ENCODE measurements around the gene VAV2. TPM values are rescaled to one million over a fixed set of nuclear protein-coding genes. Genes with fewer than 3 reads are reported as not detected.

The VAV2 gene
- polyA plus RNA-seq, 1 of the 3 experiments (the other 2 are of a cell fraction), result 14.9 TPM

DNA sequence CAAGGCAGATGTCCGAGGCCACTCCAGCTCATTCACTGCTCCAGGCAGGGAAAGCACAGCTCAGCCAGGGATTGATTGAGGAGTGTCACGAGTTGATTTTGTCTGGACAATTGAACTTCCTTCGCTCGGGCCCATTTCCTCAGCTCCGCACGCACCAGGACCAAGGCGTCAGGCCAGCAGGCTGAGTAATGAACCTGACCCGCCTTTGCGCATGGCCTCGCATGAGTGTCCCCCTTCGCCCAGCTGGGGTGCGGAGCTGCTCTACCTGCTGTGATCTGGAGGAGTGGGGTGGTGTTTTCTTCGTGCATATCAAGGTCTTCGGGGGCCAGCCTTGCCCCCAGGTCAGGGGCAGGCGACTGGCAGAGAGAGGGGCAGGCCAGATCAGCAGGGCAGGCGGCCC lies 44.0 kb downstream of the VAV2 start:
- POLR2A ChIA-PET, result interaction anchor here (0.9 kb wide), 1 partner anchor 9 kb away, joined by 3 read pairs; no protein-coding TSS in a partner anchor
- H3K9ac ChIP-seq, result no peak overlapping the region
- peaks cover 10% of the 10 kb centered on the region for H3F3A ChIP-seq (replicated peaks; ENCODE audit: insufficient read depth)
- WGBS (ENCODE audit: low lambda C conversion rate), result 90% methylated on average over 11 of the region's 16 CpGs
- no peak for TF ChIP-seq FOSL2 (IDR thresholded peaks at IDR 0.05; ENCODE audit: borderline replicate concordance, low read depth)
- no peak for TF ChIP-seq TCF12 (IDR thresholded peaks at IDR 0.05)
- no peak for TF ChIP-seq EZH2phosphoT487 (IDR thresholded peaks at IDR 0.05; ENCODE audit: borderline replicate concordance, low read depth)
- TF ChIP-seq IRF3 (IDR thresholded peaks at IDR 0.05; ENCODE audit: low read depth, low read length), result no peak
- no peak for TF ChIP-seq REST (IDR thresholded peaks at IDR 0.05; ENCODE audit: low read depth, low read length)
- no peak for TF ChIP-seq RAD21 (IDR thresholded peaks at IDR 0.05; ENCODE audit: low read length)
- TF ChIP-seq ZBTB33 (IDR thresholded peaks at IDR 0.05; ENCODE audit: borderline replicate concordance, low read depth), result no peak
- no peak for TF ChIP-seq RXRA (IDR thresholded peaks at IDR 0.05; ENCODE audit: borderline replicate concordance, low read depth)
- TF ChIP-seq SIN3A (IDR thresholded peaks at IDR 0.05; ENCODE audit: borderline replicate concordance, low read depth, low read length), result no peak
- no peak for TF ChIP-seq YY1 (IDR thresholded peaks at IDR 0.05; ENCODE audit: low read depth)
- TF ChIP-seq, protein P1, sequence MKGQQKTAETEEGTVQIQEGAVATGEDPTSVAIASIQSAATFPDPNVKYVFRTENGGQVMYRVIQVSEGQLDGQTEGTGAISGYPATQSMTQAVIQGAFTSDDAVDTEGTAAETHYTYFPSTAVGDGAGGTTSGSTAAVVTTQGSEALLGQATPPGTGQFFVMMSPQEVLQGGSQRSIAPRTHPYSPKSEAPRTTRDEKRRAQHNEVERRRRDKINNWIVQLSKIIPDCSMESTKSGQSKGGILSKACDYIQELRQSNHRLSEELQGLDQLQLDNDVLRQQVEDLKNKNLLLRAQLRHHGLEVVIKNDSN (IDR thresholded peaks at IDR 0.05; ENCODE audit: borderline replicate concordance, low read depth), result no peak
- no peak for TF ChIP-seq POLR2AphosphoS5 (IDR thresholded peaks at IDR 0.05; ENCODE audit: low read depth, low read length)
- TF ChIP-seq MAX (IDR thresholded peaks at IDR 0.05; ENCODE audit: low read depth), result no peak
- no peak overlapping the region for H2AFZ ChIP-seq (ENCODE audit: low read depth)
- peaks cover 65% of the 10 kb centered on the region for H4K20me1 ChIP-seq (ENCODE audit: insufficient read depth)
- no peaks in the 10 kb centered on the region for H3K27me3 ChIP-seq (ENCODE audit: insufficient read depth)
- no peak overlapping the region for H3K4me2 ChIP-seq
- H3K36me3 ChIP-seq (replicated peaks in 1 of 2; ENCODE audit: control insufficient read depth in 1 of 2, insufficient read depth in 2 of 2, low read length in 1 of 2), result no peaks in the 10 kb centered on the region
- H3K9me3 ChIP-seq, result no peaks in the 10 kb centered on the region
- no peak overlapping the region for H3K4me3 ChIP-seq (ENCODE audit: low read depth in 2 of 2, low read length in 1 of 2)
- DNase-seq, result no peak
- H3K27ac ChIP-seq (ENCODE audit: low read depth in 2 of 2, low read length in 1 of 2), result peak overlapping the region in 1 of 2 experiments; percentile 3; a peak in 1 of 4 replicates
- peaks cover 98% of the 10 kb centered on the region for H3K79me2 ChIP-seq (ENCODE audit: insufficient read depth)
- H3K9me2 ChIP-seq, result no peaks in the 10 kb centered on the region
- H3K4me1 ChIP-seq (ENCODE audit: control insufficient read depth in 1 of 2, insufficient read depth in 2 of 2, low read depth in 1 of 2, low read length in 1 of 2), result peaks cover 13 to 60% of the 10 kb centered on the region in 2 experiments
- CTCF ChIA-PET, result interaction anchor here (0.9 to 5.3 kb wide), 4 partner anchors 14 to 123 kb away, joined by 3 to 39 read pairs (median 4); no protein-coding TSS in a partner anchor

Measured in SK-N-SH (cell line).